RPMI8226 (cell line): ENCODE data around the gene PGC.

Experiments used
- DNase-seq: peaks from one replicate; pipeline ENCODE4 v3.0.0-alpha.2; 2015

Gene PGC

DNA sequence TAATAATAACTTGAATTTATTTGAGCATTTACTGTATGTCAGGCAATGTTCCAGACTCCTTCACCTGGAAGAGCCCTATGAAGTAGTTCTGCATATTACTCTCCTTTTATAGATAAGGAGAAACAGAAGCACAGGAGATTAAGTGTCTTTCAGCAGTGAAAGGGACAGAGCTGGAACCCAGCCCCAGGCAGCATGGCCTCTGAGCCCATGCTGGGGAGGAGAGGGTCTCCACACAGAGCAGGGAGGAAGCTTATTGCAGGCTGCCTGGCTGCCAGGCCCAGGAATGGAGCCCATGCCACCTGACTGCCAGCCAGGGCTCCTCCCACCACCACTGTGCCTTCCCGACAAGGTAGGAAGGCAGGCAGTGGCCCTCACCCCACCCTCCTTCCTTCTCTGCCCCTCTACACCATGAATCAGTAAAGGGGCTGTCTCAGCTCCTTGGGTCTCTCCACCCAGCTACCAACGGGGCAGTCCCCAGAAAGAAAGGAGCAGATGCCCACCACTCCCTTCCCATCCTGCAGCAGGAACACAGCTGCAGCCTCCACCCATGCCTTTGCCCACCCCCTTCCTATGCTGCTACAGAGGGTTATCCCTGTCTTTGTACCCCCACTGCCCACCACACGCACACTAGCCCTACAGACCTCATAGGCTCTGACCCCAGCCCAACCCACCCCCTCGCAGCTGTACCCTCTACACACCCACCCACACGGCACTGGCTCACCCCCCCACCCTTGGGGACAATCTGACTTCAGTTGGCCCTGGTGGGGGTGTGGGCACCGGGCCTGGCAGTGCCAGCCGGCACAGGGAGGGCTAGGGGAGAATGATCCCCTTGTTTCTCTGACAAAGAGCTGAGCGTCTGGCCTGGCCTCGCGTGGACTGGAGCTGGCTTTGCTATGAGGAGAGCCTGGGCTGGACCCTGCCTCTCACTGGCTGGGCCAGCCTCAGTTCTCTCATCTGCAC, 53.6 kb downstream of the PGC start:
- DNase-seq: no peak

DNA sequence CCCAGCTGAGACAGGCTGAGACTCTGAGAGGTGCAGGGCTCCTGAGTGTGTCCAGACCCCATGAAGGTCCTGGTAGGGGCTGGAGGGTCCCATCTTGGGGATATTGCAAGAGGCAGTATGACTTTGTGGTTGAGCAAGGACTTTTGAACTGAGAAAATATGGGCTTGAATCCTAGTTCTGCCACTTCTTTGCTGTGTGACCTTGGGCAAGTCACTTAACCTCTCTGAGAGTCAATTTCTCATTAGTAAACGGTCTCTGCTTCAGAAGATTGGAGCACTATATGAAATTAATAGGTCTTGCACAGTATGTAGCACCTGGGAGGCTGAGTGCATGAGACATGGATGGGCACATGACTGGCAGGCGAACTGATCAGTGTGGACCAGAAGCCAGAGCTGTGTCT, 54.5 kb downstream of the PGC start:
- no peak for DNase-seq

DNA sequence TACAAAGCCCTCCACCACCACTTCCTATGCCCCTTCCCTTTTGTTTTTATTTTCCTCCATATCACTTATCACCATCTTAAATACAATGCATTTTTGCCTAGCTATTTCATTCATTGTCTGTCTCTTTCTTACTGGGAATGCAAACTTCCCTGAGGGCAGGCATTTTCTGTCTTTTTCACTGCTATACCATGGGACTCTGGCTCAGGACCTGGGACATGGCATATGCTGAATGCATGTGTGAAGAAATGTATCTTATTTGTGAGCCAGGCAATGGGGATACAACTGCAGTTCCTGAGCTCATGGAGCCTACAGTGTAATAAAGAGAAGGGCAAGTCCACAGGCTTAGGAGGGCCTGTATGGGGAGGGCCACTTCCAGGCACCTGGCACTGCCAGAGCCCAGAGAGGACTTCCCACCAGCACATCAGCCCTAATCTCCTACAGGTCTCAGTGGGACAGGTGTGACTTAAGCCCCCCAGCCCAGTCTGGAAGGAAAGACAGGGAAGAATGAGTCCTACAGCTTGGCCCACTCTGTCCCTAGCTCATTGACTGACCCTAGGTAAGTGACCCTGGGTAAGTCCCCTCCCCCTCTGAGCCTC, 55.0 kb downstream of the PGC start:
- DNase-seq: no peak

DNA sequence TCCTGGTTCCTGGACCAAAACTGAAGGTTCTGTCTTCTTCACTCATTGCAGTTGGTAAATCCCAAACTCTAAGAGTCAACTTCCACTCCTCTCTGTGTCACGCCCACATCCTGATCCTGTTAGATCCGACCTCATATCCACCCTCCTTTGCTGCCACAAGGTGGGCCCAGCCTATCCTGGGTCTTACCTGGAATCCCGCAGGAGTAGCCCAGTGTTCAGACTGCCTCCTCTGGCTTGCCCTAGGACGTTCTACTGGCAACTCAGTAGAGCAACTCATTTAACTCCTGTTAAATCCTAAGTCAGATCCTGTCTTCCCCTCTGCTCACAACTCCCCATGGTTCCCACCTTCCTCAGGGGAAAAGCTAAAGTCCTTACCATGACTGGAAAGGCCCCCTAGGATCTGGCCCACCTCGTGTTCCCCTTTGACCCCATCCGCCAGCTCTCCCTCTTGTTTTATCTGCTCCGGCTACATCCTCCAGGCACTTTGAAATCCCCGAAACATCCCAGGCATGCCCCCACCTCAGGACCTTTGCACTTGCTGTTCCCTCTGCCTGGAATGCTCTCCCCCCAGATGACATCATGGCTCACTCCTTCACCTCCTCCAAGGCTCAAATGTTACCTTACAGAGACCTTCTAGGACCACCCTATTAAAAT, 55.6 kb downstream of the PGC start:
- DNase-seq: no peak

DNA sequence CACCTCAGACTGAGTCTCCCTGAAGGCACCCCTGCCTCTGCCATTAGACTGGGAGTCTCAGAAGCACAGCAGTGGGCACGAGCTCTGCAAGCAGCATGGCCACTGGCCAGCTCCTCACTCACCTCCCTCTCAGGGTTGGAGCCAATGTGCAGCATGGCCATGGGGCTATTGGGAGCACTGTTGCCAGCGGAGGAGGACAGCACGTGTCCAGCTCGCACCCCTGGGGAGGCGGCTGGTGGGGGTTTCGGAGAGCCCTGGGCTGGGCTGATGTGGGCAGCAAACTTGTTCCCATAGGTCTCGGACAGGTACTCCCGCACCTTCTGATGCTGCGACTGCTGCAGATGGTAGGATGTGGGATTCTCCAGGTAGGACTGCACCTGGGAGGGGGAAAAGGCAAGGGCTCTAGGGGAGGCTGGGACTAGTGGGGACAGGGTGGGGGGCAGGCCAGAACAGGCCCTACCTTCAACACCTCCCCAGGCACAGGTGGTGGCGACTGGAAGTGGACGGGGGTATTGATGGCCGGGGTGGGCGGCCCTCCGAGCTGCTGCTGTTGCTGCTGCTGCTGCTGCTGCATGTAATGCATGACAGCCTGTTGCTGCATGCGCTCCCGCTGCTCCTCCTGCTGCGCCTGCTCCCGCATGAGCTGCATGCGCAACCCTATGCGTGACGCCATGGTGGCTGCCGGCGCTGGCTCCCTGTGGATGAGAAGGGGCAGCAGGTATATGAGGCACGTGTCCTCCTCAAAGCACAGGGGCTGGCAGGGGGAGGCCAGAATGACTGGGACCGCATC, 56.5 kb downstream of the PGC start:
- DNase-seq: no peak

DNA sequence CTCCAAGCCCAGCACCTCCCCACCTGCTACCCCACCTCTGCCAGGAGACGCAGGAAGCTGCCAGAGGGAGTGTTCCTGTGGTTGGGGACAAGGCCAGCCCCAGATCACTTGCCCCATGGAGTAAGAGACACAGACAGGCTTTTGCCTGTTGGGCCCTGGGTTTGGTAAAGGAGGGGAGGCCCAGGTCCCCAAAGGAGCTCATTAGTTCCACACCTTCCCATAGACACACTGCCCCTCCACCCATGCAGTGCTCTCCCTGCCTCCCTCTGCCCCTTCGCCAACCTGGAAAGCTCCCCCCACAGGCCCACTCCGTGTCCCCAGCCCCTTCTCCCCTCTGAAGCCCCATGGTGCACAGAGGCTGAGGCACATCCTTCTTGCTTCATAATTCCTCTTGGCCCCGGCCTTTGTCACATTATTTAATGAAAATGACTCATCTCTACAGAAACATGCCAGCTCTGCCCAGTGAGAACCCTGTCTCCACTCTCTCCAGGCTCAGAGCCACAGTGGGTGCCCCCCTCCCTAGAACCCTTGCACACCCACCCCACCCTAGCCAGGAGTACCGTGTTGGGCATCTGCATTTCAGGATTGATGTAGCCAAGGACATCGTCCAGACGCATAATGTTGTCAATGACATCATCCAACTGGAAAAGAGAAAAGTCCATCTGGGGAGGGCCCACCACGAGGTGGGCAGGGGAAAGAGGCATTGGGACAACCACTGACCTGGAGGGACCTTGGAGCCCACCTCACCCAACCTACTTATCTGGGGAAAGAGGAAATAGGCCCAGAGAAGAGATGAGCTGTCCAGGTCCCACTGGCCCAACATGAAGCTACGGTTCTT, 57.8 kb downstream of the PGC start:
- no peak for DNase-seq

DNA sequence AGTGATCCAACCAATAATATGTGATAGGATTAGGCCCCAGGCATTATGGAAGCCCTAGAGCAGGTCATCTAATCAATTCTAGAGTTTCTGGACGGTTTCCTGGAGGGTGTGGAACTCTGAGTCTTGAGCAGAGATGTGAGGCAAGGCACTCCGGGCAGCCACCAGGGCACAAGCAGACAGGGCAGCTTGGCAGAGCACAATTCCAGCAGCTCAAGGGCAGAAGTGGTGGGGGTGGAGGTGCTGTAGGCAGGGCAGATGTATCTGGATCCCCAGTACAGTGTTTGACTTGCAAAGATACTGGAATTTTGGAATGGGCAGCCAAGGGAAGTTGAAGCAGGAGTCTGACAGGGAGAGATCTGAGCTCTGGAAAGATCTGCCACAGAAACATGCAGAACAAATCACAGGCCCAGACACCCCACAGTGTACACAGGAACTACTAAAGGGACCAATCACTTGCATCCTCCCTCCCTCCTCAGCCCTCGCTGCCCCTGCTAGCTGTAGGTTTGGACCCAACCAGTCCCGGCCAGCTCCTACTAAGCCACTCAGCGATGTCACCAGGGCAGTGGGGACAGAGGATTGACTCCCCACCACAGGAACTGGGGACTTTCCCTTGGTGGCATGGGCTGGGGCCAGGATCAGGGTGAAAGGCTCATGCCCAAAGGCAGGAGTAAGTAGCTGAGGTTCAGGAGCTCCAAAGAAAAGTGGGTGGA, 58.8 kb downstream of the PGC start:
- no peak for DNase-seq

DNA sequence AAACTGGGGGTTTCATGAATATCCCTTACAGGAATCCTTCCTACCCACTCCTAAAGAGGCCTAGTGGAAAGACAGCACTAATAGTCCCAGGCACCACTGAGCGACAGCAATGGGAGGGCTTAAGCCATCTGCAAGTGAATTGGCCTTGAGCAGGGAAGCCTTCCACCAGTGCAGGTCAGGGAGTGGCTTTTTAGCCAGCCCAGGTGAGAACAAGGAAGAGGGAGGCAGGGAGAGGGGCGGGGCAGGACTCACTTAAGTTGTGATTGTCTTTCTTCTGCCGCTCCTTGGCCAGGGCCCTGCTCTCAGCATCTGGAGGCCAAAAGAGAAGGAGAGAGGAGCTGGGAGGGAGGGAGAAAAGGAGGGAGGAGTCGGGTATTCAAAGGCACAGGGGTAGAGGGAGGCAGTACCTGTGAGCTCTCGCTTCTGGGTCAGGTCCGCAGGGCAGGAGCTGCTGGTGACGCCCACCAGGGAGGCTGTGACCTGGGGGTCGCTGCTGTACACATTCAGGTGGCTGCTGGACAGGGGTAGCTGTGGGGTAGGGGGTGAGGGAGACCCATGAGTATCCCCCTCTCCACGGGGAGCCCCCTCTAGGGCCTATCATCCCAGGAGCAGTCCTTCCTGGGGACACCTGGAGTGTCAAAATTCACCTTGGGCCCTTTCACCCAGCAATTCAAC, 59.6 kb downstream of the PGC start:
- DNase-seq: no peak
